Panc1 (cell line): ENCODE data around the gene VIT. TPM values are rescaled to one million over a fixed set of nuclear protein-coding genes. Genes with fewer than 3 reads are reported as not detected.

ENCODE experiments used
- ATAC-seq: fragments of 200-7000 bp; cut with Tn5 transposase; 2 replicates; pipeline ENCODE4 v1.9.1; 2020; ENCODE audit warnings: mild to moderate bottlenecking, moderate library complexity
- BruUV-seq: library from RNA; stranded (reverse); fragments of 400-500 nt; replicated peaks from 2 replicates; lab custom pipeline; 2021; lab: Mats Ljungman, UMichigan
- CTCF ChIA-PET: fragments of 300-600 bp; sonication (Branson Sonifier 250); formaldehyde crosslinking; loops from one replicate; lab custom pipeline; 2022; ENCODE audit warnings: antibody characterized with exemption; lab: Charles Lee
- POLR2A ChIA-PET: fragments of 300-600 bp; sonication (Branson Sonifier 250); formaldehyde crosslinking; loops from one replicate; lab custom pipeline; 2022; ENCODE audit warnings: antibody characterized with exemption; lab: Charles Lee
- DNase-seq: peaks from one replicate; pipeline ENCODE4 v3.0.0-alpha.2; 2010; ENCODE audit warnings: low read depth, low spot score
- H3K27ac ChIP-seq: 2 replicates; pipeline ENCODE4 v1.5.1; 2011; ENCODE audit warnings: mild to moderate bottlenecking, low read length, inconsistent platforms
- H3K27me3 ChIP-seq: fragments of 200-500 bp; sonication (Bioruptor generic); 2 replicates; pipeline ENCODE4 v1.6.0; 2014; ENCODE audit warnings: low read length, inconsistent platforms; ENCODE audit not compliant: control insufficient read depth, insufficient read depth
- H3K36me3 ChIP-seq: fragments of 200-500 bp; sonication (Bioruptor generic); 2 replicates; pipeline ENCODE4 v1.5.1; 2014; ENCODE audit warnings: inconsistent platforms, mild to moderate bottlenecking, low read length, moderate library complexity; ENCODE audit not compliant: control insufficient read depth, insufficient read depth
- H3K4me1 ChIP-seq: 2 replicates; pipeline ENCODE4 v1.5.1; 2011; ENCODE audit warnings: inconsistent platforms, mild to moderate bottlenecking, low read length, moderate library complexity; ENCODE audit not compliant: control insufficient read depth, insufficient read depth
- H3K4me3 ChIP-seq, 2 experiments: 2 replicates each; pipeline ENCODE4 v1.5.1; 2011 to 2012; ENCODE audit warnings: low read depth in 2 of 2, low read length in 2 of 2, mild to moderate bottlenecking in 2 of 2, inconsistent platforms in 1 of 2, moderate library complexity in 1 of 2
- H3K9me3 ChIP-seq: fragments of 200-500 bp; sonication (Bioruptor generic); 2 replicates; pipeline ENCODE4 v1.5.1; 2014; ENCODE audit warnings: low read depth, mild to moderate bottlenecking, inconsistent platforms, low read length, moderate library complexity; ENCODE audit not compliant: control insufficient read depth, insufficient read depth
- CTCF ChIP-seq: fragments of 450-650 bp; IDR thresholded peaks from 2 replicates; pipeline ENCODE4 v1.5.1; 2017; ENCODE audit warnings: mild to moderate bottlenecking
- POLR2AphosphoS5 ChIP-seq: IDR thresholded peaks from 2 replicates; pipeline ENCODE4 v1.6.1; 2012; ENCODE audit warnings: mild to moderate bottlenecking, low read depth, low read length, moderate library complexity
- REST ChIP-seq, 2 experiments: IDR thresholded peaks; 2 replicates each; pipeline ENCODE4 v1.6.1; 2011 to 2012; ENCODE audit warnings: low read depth in 2 of 2, control low read depth in 1 of 2, low read length in 1 of 2, mild to moderate bottlenecking in 1 of 2, moderate library complexity in 1 of 2; ENCODE audit not compliant: insufficient read depth in 1 of 2
- SIN3A ChIP-seq: IDR thresholded peaks from 2 replicates; pipeline ENCODE4 v1.6.1; 2012; ENCODE audit warnings: low read depth, mild to moderate bottlenecking, low read length, moderate library complexity, borderline replicate concordance; ENCODE audit not compliant: insufficient read depth
- TCF7L2 ChIP-seq: IDR thresholded peaks from 2 replicates; pipeline ENCODE4 v1.6.1; 2011; ENCODE audit warnings: mild to moderate bottlenecking, low read depth, low read length, inconsistent platforms
- in situ Hi-C: cut with HindIII; loops from 2 replicates; pipeline ENCODE4 v1.10.0; 2016; ENCODE audit warnings: low sequenced_read_pairs, low pct_unique_long_range_greater_than_20kb
- intact Hi-C: fragments of 100-400 bp; cut with micrococcal nuclease; formaldehyde crosslinking; loops from one replicate; pipeline ENCODE4 v1.10.0; 2022; ENCODE audit not compliant: unreplicated experiment
- total RNA-seq: library from RNA; stranded (reverse); gene quantifications from one replicate; pipeline ENCODE4 v1.2.1, GENCODE V29; 2021; ENCODE audit not compliant: unreplicated experiment

Gene VIT
- total RNA-seq, 1 experiment from 2014 or later: 0.77 TPM

DNA sequence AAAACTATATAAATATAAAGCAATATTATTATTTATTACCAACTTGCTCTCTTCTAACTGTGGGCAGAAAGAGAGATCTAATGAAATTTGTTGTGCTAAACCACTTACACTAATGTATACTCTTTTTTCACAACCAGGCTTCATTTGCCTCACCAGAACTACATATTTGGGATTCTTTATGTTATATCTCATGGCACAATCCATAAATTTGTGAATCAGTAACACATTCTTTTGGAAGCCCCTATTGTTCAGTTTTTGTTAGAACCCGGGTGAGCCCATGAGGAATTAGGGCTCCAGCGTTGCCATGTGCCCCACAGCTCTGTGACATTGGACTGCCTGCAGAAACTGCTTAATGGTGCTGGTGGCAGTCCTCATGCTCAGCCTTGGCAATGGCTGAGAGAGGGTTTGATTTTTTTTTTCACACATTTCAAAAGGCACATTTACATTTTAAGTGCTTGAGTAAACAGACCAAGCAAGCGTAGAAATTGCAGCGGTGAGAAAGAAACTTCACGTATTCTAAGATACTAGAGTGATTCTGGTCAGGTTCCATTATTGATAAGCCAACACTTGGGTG lies 15.3 kb downstream of the VIT start:
- no peak overlapping the region for H3K4me3 ChIP-seq
- TF ChIP-seq SIN3A: no peak
- no peak for TF ChIP-seq POLR2AphosphoS5
- TF ChIP-seq REST (IDR thresholded peaks at IDR 0.05; ENCODE audit: insufficient read depth in 1 of 2, low read depth in 2 of 2, low read length in 1 of 2): no peak
- TF ChIP-seq CTCF: no peak
- TF ChIP-seq TCF7L2: no peak
- H3K36me3 ChIP-seq: no peaks in the 10 kb centered on the region
- CTCF ChIA-PET: no interaction called here
- no TSS peak for BruUV-seq
- in situ Hi-C loops: no loop called here
- no peaks in the 10 kb centered on the region for H3K4me1 ChIP-seq
- intact Hi-C loops: no loop called here
- DNase-seq (no peak), ATAC-seq (no peak)
- no peaks in the 10 kb centered on the region for H3K27me3 ChIP-seq
- H3K9me3 ChIP-seq: peaks cover 12% of the 10 kb centered on the region; the same call in 1 of the 2 replicates
- POLR2A ChIA-PET: no interaction called here
- no peak overlapping the region for H3K27ac ChIP-seq

- ChIA-PET CTCF (no interaction called here), POLR2A (no interaction called here)
- Histone ChIP-seq H3K36me3 (no peaks in the 10 kb centered on the region), H3K9me3 (peaks cover 12% of the 10 kb centered on the region; the same call in 1 of the 2 replicates), H3K4me1 (no peaks in the 10 kb centered on the region), H3K4me3 (no peak overlapping the region), H3K27me3 (no peaks in the 10 kb centered on the region), H3K27ac (no peak overlapping the region)
- ATAC-seq (no peak), DNase-seq (no peak)
- intact Hi-C loops: no loop called here
- TF ChIP-seq CTCF: no peak
- no peak for TF ChIP-seq REST (IDR thresholded peaks at IDR 0.05; ENCODE audit: insufficient read depth in 1 of 2, low read depth in 2 of 2, low read length in 1 of 2)
- no peak for TF ChIP-seq POLR2AphosphoS5
- no peak for TF ChIP-seq SIN3A
- no peak for TF ChIP-seq TCF7L2
- in situ Hi-C loops: no loop called here
- no TSS peak for BruUV-seq
These were observed 16.8 kb downstream of the VIT start for GRCh38 chr2:36713310-36713709.
